ENCODE measurements around the gene ZCCHC7.
"Not testable (repeated sequence)": the region's sequence is repeated elsewhere in the genome, so short reads cannot be mapped to it uniquely, and the experiment has no call there.

Gene ZCCHC7

DNA sequence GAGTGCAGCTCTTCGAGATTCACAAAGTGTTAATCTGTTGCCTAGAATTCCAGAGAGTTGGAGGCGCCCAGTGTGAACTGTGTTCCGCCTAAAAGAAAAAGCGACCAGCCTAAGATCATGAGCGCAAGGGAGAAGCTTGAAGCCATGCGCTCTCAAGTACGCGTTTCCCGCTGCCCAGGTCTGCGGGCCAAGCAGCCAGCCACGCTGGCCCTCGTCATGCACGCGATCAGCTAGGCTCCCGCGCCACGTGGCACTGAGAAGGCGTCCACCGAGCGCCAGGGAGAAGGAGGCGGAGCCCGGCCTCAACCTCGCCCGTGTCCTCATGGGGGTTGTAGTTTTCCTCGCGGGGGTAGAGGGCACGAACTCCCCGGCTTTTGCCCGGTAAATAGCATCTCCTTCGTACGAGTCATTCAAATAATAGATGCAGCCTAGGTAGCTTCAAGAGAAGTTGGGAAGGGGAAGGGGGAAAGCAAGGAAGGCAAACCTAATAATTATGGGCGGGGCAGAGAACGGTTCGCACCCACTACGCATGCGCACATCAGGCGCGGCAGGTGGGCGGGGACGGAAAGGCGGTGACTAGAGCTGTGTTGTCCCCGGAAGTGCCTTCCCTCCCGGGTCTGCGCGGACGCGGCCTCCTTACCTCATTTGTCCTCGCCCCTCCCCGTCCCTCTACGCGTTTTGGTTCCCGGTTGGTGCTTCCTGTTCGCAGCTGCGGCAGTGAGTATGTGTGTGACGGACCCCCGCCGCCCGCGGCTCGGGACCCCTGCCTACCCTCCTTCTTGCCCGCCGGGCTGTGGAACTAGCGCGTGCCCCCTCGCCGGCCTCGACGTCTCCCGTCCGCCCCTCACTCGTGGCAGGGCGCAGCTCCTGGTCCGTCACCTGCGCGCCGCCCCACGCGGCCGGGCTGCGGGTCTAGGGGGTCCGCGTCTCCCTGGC lies at the start of gene ZCCHC7:
Gene ZCCHC7 (plus strand): TSS at position 668 of the 936 bp plus-strand sequence.
- peak; percentile 93 to 95 for DNase-seq (ENCODE audit: low read depth in 2 of 2, low spot score in 1 of 2)

DNA sequence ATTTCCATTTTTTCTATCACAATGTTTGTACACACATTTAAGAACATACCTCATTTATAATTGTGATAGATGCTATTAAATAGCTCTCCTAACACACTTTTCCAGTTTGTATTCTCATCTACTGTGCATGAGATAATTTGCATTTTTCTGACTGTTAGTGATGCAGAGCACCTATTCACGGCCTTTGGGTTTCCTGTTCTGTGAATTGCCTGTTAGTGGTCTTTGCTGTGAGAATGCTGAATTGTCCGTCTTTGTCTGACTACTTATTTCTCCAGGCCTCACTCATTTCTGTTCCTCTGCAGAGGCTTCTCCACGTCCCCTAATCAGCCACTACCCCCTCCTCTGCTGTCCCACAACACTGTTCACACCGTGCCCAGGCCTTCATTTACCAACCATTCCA lies 45.6 kb upstream of the ZCCHC7 start:
- not testable (repeated sequence) for DNase-seq (ENCODE audit: low read depth in 2 of 2, low spot score in 1 of 2)

DNA sequence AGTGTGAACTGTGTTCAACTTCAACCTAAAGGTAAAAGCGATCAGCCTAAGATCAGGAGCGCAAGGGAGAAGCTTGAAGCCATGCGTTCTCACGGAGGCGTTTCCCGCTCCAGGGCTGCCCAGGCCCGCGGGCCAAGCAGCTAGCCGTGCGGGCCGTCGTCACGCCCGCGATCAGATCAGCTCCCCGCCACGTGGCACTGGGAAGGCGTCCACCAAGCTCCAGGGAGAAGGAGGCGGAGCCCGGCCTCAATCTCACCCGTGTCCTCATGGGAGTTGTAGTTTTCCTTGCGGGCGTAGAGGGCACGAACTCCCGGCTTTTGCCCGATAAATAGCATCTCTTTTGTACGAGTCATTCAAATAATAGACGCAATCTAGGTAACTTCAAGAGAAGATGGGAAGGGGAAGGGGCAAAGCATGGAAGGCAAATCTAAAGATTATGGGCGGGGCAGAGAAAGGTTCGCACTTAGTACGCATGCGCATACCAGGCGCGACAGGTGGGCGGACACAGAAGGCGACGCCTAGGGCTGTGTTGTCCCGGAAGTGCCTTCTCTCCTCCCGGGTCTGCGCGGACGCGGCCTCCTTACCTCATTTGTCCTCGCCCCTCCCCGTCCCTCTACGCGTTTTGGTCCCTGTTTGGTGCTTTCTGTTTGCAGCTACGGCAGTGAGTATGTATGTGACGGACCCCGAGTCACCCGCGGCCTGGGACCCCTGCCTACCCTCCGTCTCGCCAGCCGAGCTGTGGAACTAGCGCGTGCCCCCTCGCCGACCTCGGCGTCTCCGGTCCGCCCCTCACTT lies 40.8 kb upstream of the ZCCHC7 start:
- peak; percentile 75 to 86 for DNase-seq (ENCODE audit: low read depth in 2 of 2, low spot score in 1 of 2)

GRCh38 chr9:37080165-37080628 lies 40.2 kb upstream of the ZCCHC7 start:
- not testable (repeated sequence) for DNase-seq (ENCODE audit: low read depth in 2 of 2, low spot score in 1 of 2)

DNA sequence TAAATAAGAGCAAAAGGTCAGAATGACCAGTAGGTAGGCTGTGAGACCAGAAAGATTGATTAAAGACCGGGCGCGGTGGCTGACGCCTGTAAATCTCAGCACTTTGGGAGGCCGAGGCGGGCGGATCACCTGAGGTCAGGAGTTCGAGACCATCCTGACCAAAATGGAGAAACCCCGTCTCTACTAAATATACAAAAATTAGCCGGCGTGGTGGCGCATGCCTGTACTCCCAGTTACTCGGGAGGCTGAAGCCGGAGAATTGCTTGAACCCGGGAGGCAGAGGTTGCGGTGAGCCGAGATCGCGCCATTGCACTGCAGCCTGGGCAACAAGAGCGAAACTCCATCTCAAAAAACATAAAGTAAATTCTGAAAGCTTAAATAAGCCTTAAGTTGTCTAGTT lies 38.9 kb upstream of the ZCCHC7 start:
- not testable (repeated sequence) for DNase-seq (ENCODE audit: low read depth in 2 of 2, low spot score in 1 of 2)

DNA sequence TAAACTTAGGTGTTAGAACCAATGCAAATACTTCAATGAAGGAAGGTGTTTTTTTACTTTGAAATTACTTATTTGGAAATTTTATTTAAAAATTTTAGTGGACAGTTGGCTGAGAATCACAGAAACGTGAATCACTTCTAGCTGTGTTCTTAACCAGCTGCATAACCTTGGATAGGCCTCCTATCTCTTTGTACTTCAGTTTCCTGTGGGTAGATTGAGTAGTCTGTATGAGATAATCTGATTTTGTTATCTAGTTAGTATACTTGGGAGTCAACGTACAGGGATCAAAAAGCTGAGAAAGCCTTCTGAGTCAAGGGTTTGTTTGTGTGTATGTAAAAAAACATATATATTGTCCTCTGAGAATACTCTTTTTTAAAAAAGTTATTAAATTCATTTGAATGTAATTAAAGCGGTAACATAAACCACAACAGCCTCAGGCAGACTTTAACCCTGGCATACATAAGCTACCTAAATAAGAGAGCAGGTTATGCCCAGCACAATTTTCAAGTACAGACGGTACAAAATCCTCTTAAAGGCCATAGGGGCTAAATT lies 38.1 kb upstream of the ZCCHC7 start:
- no peak for DNase-seq (ENCODE audit: low read depth in 2 of 2, low spot score in 1 of 2)

- no peak for DNase-seq (ENCODE audit: low read depth in 2 of 2, low spot score in 1 of 2)
Measured at GRCh38 chr9:37083654-37084053, 36.7 kb upstream of the ZCCHC7 start.

GRCh38 chr9:37085233-37085632 lies 35.1 kb upstream of the ZCCHC7 start:
- DNase-seq (ENCODE audit: low read depth in 2 of 2, low spot score in 1 of 2): no peak

- DNase-seq (ENCODE audit: low read depth in 2 of 2, low spot score in 1 of 2): not testable (repeated sequence)
Measured at GRCh38 chr9:37092714-37093295, 27.6 kb upstream of the ZCCHC7 start.

DNA sequence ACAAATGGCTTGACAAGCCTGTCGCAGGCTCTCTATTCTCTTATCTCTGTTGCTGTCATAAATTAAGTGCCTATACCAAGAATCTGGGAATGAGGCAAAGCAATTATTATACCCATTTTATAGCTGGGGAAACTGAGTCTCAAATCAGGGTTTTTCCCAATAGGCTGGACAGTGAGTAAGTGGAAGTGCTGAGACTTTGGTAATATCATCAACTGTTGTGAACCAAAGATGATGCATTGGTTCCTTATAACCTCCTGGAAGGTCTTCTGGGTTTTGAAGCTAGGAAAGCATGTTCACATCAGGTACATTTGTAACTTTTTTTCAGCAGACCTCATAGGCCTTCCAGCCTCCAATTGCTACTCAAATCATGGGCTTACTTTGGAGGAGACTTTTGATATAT lies 25.6 kb upstream of the ZCCHC7 start:
- DNase-seq (ENCODE audit: low read depth in 2 of 2, low spot score in 1 of 2): no peak

- DNase-seq (ENCODE audit: low read depth in 2 of 2, low spot score in 1 of 2): no peak
Measured at GRCh38 chr9:37096628-37097027, 23.7 kb upstream of the ZCCHC7 start.

- DNase-seq (ENCODE audit: low read depth in 2 of 2, low spot score in 1 of 2): no peak
Measured at GRCh38 chr9:37097294-37097693, 23.1 kb upstream of the ZCCHC7 start.

DNA sequence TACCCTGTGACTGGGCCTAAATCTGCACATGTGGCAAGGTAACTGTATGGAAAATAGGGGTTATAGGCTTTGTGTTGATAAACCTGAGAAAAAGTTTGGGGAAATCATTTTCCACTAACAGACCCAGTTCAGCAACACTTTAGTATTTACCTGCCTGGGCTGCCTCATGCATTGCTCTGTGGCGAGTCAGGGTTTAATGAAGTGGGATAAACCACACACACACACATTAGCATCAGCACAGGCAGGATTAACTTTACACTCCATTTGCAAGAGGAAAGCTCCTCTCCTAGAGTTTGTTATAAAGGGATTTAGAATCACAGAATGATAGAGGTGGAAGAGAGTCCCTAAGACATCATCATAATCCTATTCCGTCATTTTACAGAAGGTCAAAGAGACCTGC lies 20.0 kb upstream of the ZCCHC7 start:
- DNase-seq (ENCODE audit: low read depth in 2 of 2, low spot score in 1 of 2): no peak

- no peak for DNase-seq (ENCODE audit: low read depth in 2 of 2, low spot score in 1 of 2)
Measured at GRCh38 chr9:37100741-37101140, 19.6 kb upstream of the ZCCHC7 start.

DNA sequence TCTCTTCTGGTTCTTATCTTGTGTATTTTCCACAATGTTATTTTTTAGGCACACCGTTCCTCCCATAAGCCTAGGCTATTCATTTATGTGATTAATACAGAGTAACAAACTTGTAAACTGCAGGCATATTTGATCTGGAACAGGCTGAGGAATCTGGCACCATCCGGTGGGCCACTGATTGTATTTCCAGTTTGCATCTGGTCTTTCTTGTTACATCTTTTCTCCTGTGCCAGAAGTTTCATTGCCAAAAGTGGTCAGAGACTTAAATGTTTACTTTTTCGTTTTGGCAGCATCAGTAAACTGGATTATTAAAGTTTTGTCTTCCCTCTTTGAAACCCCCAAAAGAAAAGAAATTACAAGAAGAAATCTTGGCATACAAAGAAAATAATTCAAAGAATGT lies 17.9 kb upstream of the ZCCHC7 start:
- DNase-seq (ENCODE audit: low read depth in 2 of 2, low spot score in 1 of 2): no peak

GRCh38 chr9:37104183-37104889 lies 16.0 kb upstream of the ZCCHC7 start:
- DNase-seq (ENCODE audit: low read depth in 2 of 2, low spot score in 1 of 2): no peak

DNA sequence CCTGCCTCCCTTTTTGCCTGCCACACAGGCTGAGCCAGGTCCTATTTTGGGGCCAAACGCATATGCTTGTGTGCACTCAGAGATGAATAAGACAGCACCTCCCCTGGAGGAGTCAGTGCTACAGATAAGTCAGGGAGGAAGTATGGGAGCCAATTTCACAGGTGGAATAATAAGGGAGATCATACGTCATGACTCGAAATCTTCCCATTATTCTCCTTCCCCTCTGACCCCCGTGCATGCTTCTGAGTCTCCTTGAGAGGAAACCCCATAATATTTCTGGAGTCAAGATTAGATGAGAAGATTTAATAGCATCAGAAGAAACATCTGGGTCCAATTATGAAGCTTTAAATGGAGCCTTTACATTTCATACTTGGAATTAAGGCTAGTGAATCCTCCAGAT lies 15.1 kb upstream of the ZCCHC7 start:
- DNase-seq (ENCODE audit: low read depth in 2 of 2, low spot score in 1 of 2): no peak

DNA sequence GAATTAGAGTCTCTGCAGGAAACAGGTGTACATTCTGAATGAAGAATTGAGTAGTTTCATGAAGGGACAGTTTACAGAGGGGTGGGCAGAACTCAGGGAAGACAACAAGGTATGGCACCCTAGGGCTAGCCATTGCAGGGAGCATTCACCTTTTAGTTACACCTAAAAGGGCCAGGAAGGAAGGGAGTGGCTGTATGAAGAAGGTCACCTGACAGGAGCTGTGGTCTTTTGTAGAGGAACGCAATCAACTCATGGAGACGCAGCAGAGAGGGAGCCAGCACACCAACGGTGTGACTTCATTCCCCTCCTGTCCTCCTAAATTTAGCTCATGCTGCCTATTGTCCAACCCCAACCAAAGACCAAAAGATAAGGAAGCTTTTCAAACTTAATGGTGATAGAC lies 12.7 kb upstream of the ZCCHC7 start:
- no peak for DNase-seq (ENCODE audit: low read depth in 2 of 2, low spot score in 1 of 2)

DNA sequence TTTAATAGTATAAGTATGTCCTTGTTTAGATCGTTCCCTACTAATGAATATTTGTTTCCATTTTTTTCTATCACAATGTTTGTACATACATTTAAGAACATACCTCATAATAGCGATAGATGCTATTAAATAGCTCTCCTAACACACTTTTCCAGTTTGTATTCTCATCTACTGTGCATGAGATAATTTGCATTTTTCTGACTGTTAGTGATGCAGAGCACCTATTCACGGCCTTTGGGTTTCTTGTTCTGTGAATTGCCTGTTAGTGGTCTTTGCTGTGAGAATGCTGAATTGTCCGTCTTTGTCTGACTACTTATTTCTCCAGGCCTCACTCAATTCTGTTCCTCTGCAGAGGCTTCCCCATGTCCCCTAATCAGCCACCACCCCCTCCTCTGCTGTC lies 5.9 kb upstream of the ZCCHC7 start:
- not testable (repeated sequence) for DNase-seq (ENCODE audit: low read depth in 2 of 2, low spot score in 1 of 2)

DNA sequence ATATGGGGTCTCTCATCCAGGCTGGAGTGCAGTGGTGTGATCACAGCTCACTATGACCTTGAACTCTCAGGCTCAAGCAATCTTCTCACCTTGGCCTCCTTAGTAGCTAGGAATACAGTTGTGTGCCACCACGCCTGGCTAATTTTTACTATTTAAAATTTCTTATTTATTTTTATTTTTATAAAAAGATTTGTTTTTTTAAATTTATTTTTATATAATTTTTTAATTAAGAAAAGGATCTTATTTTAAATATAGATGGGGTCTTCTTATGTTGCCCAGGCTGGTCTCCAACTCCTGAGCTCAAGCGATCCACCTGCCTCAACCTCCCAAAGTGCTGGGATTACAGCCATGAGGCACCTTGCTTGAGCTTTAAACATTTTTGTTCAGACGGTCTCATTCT lies 2.4 kb upstream of the ZCCHC7 start:
- no peak for DNase-seq (ENCODE audit: low read depth in 2 of 2, low spot score in 1 of 2)

- no peak for DNase-seq (ENCODE audit: low read depth in 2 of 2, low spot score in 1 of 2)
Measured at GRCh38 chr9:37119360-37119759, 1.0 kb upstream of the ZCCHC7 start.

Data from stimulated activated CD8-positive, alpha-beta memory T cell treated with anti-CD3 and anti-CD28 coated beads, Interleukin-4, amount 100 ng/mL, for 1 hour (primary cell).